OCI-LY1 (cell line): ENCODE measurements around the gene CAPN12.

Experiments
- CTCF ChIP-seq: fragments of 200-600 bp; sonication (generic), shearing (Covaris generic); IDR thresholded peaks from 2 replicates; pipeline ENCODE4 v1.5.1; 2017; ENCODE audit warnings: mild to moderate bottlenecking, antibody characterized with exemption, low read length, moderate library complexity, mixed read lengths
- EZH2 ChIP-seq: fragments of 200-600 bp; sonication (generic), shearing (Covaris generic); IDR thresholded peaks from 2 replicates; pipeline ENCODE4 v1.8.0; 2017; ENCODE audit warnings: borderline replicate concordance, mixed run types, mild to moderate bottlenecking, antibody characterized with exemption, low read length, moderate library complexity, mixed read lengths

- TF ChIP-seq CTCF (no peak), EZH2 (no peak)
These were observed 22.8 kb downstream of the CAPN12 start for GRCh38 chr19:38721496-38721895.
